Brain pericyte (primary cell): ENCODE measurements around the gene PLEKHN1.

Experiments used
- DNase-seq: peaks from one replicate; pipeline ENCODE4 v3.0.0-alpha.2; 2012; ENCODE audit warnings: low read depth, low spot score

The PLEKHN1 gene

GRCh38 chr1:960363-961131, 5.7 kb upstream of the PLEKHN1 start, which contains the start of gene KLHL17:
Gene KLHL17 (plus strand): TSS chr1:960584. CDS start chr1:960694, 110 bp downstream.
- DNase-seq, result no peak

- DNase-seq, result no peak
Observed at GRCh38 chr1:961132-961669, 5.1 kb upstream of the PLEKHN1 start.

- no peak for DNase-seq
Observed at GRCh38 chr1:962381-963300, 3.6 kb upstream of the PLEKHN1 start.

GRCh38 chr1:963301-963651, 3.0 kb upstream of the PLEKHN1 start:
- no peak for DNase-seq

GRCh38 chr1:963746-964525, 2.3 kb upstream of the PLEKHN1 start:
- no peak for DNase-seq

- no peak for DNase-seq
Observed at GRCh38 chr1:964691-965525, 1.4 kb upstream of the PLEKHN1 start.

GRCh38 chr1:965526-966134, 652 bp upstream of the PLEKHN1 start:
- DNase-seq, result no peak

- DNase-seq, result no peak
Observed at GRCh38 chr1:966704-967300, 520 bp downstream of the PLEKHN1 start.

GRCh38 chr1:967466-968343, 1.4 kb downstream of the PLEKHN1 start:
- DNase-seq, result no peak

- no peak for DNase-seq
Observed at GRCh38 chr1:969260-969855, 3.1 kb downstream of the PLEKHN1 start.

GRCh38 chr1:970242-970972, 4.1 kb downstream of the PLEKHN1 start:
- no peak for DNase-seq

GRCh38 chr1:970973-971730, 4.9 kb downstream of the PLEKHN1 start:
- no peak for DNase-seq

GRCh38 chr1:971751-972506, 5.6 kb downstream of the PLEKHN1 start:
- DNase-seq, result no peak

- no peak for DNase-seq
Observed at GRCh38 chr1:972726-973458, 6.6 kb downstream of the PLEKHN1 start.

- DNase-seq, result no peak
Observed at GRCh38 chr1:973459-974292, 7.4 kb downstream of the PLEKHN1 start.
